Loucy (cell line): Measurements from ENCODE around the gene CELSR1.

Experiments used
- CTCF ChIP-seq: fragments of 200-600 bp; sonication (generic); conservative IDR thresholded peaks from 2 replicates; pipeline ENCODE4 v1.5.1; 2014; ENCODE audit warnings: mild to moderate bottlenecking, antibody characterized with exemption, low read length
- EZH2phosphoT487 ChIP-seq: fragments of 200-600 bp; IDR thresholded peaks from 2 replicates; pipeline ENCODE4 v1.6.1; 2018; ENCODE audit warnings: antibody characterized with exemption, mild to moderate bottlenecking, moderate library complexity, borderline replicate concordance

- TF ChIP-seq CTCF (no peak), EZH2phosphoT487 (no peak)
Observed at GRCh38 chr22:46390652-46391301, 146.6 kb downstream of the CELSR1 start.
